Fibroblast of lung (primary cell): ENCODE results near the gene CCDC112.

Experiments
- EZH2 ChIP-seq: IDR thresholded peaks from 2 replicates; pipeline ENCODE4 v1.5.1; 2012; ENCODE audit warnings: low read length, control low read depth, mild to moderate bottlenecking; ENCODE audit errors: missing control alignments
- TF ChIP-seq, protein P1 (sequence below), 2 donors: IDR thresholded peaks in 1 of 2; conservative IDR thresholded peaks in 1 of 2; 1 replicate in 1 of 2; 2 replicates in 1 of 2; pipeline ENCODE4 v1.5.1; 2011 to 2012; ENCODE audit warnings: low read length in 2 of 2, control low read depth in 1 of 2, inconsistent platforms in 1 of 2, low read depth in 1 of 2, mild to moderate bottlenecking in 1 of 2

DNA sequence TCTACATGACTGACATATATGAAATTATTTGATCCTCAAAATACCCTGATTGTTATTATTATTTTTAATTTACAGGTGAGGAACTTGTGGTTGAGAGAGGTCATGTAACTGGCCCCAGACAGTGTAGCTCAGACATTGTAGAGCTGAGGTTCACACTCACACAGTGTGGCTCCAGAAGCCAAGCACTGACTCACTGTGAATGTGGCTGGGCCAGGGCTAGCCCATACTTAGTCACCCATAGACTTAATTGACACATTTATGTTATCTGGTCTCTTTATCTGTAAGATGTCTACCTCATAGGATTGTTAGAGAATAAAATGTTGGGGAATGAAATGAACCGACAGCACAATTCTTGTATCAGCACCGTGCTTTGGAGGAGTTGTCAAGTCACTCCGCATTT, 24.9 kb upstream of the CCDC112 start:
- TF ChIP-seq, protein P1, sequence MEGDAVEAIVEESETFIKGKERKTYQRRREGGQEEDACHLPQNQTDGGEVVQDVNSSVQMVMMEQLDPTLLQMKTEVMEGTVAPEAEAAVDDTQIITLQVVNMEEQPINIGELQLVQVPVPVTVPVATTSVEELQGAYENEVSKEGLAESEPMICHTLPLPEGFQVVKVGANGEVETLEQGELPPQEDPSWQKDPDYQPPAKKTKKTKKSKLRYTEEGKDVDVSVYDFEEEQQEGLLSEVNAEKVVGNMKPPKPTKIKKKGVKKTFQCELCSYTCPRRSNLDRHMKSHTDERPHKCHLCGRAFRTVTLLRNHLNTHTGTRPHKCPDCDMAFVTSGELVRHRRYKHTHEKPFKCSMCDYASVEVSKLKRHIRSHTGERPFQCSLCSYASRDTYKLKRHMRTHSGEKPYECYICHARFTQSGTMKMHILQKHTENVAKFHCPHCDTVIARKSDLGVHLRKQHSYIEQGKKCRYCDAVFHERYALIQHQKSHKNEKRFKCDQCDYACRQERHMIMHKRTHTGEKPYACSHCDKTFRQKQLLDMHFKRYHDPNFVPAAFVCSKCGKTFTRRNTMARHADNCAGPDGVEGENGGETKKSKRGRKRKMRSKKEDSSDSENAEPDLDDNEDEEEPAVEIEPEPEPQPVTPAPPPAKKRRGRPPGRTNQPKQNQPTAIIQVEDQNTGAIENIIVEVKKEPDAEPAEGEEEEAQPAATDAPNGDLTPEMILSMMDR (conservative IDR thresholded peaks at IDR 0.05 in 1 of 2, IDR thresholded peaks at IDR 0.05 in 1 of 2; ENCODE audit: low read depth in 1 of 2, low read length in 2 of 2), result no peak
- TF ChIP-seq EZH2, result no peak
